HG02885 (cell line): ENCODE measurements around the gene C17orf113.
"Not testable (repeated sequence)": the region's sequence is repeated elsewhere in the genome, so short reads cannot be mapped to it uniquely, and the experiment has no call there.

Source experiments
- ATAC-seq: cut with Tn5 transposase; IDR thresholded peaks from one replicate; pipeline ENCODE4 v1.9.1; 2021; ENCODE audit warnings: mild to moderate bottlenecking; ENCODE audit not compliant: unreplicated experiment, poor library complexity

Gene C17orf113

DNA sequence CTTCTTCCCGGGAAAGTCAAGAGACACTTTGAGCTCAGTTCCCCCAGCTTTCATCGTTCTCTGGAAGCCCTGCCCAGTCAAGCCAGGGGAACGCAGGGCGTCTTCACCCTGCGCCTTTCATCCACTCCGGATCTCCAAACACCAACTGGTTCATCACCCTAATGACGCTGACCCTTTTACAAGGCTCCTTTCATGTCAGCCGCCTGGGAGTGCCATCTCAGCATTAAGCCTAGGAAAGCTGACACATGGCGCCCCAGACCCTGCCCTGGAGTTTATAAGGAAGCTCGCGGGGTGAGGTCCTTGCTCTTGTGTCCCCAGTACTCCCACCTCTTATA lies 32.6 kb downstream of the C17orf113 start:
- no peak for ATAC-seq

DNA sequence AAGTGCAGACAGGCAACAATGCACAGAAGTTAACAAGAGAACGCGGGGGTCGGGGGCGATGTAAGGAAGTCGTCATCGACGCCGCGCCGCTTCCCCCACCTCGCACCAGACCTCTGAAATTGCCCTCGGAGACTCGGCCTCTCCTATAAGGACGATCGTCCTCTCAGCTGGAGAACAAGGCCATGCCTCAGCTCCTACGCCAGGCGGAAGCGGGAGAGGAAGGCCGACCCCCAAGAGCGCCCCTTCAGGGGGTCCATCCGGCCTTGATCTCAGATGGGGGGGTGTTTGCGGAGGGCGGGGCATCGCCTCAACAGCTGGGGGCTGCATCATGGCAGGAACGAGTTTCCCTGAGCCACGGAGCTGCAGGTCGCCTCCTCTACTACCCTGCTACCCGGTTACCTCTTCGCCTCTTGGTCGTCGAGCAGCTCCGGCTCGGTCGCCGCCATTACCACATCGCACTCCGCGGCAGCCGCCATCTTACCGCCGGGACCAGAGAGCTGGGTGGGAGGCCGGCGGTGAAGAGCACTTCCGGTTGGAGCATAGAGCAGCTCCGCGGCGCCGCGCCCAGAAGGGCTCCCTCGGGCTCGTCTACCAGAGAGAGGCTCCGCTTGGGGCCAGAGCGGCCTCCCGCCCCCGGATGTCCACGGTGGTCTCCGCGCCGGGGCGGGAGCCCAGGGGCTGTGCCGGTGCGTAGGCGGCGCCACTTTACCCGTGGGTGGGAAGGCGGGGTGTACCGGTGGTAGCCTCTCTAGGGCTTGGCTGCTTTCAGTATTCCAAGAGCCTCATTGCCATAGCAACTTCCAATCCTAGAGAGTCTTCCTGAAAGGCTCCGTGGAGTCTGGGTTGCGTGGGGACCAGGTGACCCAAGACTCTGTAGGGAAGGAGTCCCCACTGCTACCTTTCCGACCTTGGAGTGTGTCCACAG lies 33.2 kb downstream of the C17orf113 start, which contains the start of gene DNAJC7:
Gene DNAJC7, minus strand, starts transcription at position 499 of the 925 bp plus-strand sequence. Its CDS starts 23 bp downstream, at position 476.
- peak; percentile 88 for ATAC-seq

DNA sequence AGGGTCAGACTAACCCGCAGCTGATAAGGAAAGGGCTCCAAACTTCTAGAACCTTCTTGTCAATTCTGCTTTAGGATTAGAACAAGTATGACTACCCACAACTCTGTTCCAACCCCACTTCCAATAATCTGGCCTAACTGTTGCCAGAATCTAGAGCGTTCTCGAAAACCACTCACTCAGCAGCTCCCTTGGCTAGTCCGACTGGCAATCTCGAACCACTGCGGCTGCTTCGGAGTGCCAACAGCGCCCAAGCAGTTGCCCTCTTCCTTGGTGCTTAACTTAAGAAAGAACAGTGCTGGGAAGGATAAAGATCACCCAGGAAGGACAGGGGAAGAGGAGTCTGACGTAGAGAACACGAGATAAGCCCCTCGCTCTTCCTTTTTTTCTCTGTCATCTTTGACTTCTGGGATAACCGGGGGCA lies 34.0 kb downstream of the C17orf113 start:
- no peak for ATAC-seq

DNA sequence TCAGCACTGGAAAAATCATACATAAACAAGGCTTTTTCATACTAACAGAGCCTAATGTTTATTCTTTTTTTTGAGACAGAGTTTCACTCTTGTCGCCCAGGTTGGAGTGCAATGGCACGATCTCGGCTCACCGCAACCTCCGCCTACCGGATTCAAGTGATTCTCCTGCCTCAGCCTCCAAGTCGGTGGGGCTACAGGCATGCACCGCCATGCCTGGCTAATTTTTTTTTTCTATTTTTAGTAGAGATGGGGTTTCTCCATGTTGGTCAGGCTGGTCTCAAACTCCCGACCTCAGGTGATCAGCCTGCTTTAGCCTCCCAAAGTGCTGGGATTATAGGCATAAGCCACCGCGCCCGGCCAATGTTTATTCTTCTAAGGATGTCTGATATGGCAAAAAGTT lies 36.7 kb downstream of the C17orf113 start:
- not testable (repeated sequence) for ATAC-seq

DNA sequence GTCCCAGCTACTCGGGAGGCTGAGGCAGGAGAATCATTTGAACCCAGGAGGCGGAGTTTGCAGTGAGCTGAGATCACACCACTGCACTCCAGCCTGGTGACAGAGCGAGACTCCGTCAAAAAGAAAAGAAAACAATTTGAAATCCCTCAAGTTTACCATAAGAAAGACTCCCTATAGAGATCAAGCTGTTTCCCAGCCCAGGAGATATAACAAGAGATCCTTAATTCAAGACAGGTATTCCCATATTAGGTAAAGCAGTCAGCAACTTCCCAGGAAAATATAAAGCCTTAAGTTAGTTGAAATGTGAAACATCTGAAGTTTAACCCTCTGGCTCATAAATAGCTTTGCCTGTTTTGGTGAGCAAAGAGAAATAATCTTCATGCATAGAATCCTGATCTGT lies 38.0 kb downstream of the C17orf113 start:
- ATAC-seq = not testable (repeated sequence)

DNA sequence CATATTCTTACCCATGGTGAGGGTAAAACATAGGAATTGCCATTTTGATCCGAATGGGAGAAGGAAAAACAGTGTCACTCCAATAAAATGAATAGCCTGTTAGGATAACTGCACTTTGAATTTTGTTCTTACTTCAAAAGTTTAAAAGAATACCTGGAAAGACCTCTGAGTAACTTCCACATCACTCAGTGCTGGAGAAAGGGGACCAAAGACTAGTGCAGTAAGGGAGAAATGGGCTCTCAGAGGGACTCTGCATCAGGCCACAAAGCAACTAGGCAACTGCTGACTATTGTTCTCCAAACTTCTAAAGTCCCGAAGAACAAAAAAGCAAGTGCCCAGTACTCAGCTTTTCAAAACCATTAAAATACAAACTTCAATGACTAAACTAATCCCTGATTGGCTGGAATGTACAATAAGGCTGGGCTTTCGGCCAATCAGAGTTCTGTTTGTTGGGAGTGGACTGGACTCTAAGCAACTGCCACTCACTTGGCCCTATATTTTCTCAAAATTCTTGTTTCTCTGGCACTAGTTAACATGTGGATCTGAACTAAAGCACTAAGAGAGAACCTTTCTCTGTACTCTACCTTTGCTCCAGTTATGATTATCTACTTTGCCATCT lies 39.4 kb downstream of the C17orf113 start:
- ATAC-seq = no peak

DNA sequence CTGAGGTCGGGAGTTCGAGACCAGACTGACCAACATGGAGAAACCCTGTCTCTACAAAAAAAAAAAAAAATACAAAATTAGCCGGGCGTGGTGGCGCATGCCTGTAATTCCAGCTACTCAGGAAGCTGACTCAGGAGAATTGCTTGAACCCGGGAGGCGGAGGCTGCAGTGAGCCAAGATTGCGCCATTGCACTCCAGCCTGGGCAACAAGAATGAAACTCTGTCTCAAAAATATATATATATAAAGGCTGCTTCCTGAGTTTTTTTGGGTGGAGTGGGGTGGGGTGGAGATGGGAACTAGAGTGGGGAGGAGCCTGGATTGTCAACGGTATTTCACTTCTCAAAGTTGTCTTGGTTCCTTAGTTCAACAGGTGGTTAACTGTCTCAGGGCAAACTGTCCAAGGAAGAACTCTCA lies 40.1 kb downstream of the C17orf113 start:
- ATAC-seq = not testable (repeated sequence)

DNA sequence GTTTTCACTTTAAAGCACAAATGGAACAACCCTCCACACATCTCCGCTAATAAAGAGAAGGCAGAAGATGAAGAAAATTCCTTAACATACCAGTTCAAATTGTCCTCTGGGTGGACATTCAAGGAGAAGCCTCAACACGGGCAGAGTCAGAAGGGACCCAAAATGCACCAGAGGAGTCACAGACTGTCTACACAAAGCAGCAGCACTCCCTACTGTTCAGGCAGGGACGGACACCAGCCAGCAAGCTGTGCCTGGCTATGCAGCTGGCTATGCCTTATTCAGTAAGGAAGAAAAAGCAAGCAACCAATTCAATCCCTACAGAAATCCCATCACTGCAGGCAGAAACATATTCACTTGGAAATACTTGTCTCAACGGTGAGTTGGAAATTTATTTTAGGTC lies 41.2 kb downstream of the C17orf113 start:
- ATAC-seq = no peak

DNA sequence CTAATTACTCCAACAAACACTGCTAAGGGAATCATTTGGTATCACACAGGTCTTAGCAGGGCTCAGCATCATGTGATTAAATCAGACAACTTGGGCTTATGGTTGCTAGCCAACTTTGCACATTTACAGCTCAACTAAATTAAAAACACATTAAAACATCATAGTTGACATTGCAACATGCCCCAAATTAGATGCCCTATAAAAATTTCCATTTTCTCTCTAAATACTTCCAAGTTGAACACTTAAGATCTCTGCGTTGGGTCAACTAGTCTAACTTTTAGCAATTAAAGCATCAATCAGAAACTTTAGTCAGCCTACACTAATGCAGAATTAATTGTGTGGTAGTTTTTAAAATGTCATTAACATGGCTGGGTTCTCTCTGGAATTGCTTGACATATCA lies 45.2 kb downstream of the C17orf113 start:
- no peak for ATAC-seq

DNA sequence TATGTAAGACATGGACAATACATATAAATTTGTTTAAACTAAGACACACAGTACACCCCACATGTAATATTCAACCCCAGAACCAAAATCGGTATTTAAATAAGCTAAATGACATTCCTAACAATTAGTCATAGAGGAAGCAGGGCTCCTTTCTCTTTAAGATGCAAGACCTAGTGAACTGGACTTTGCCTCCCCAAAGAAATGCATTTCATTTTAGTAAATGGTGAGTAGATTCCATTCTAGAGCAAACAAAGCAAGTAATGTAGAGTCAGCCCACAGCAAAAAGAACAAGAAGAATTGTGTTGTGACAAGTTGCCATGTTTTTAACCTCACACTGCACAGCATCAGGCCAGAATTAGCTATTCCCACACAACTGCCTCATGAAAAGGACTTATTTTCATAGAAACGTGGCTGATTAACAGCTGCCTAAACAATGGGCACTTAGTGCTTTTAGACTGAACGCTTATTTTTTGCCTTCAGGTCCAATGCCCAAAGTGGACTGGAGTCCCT lies 47.6 kb downstream of the C17orf113 start:
- no peak for ATAC-seq

DNA sequence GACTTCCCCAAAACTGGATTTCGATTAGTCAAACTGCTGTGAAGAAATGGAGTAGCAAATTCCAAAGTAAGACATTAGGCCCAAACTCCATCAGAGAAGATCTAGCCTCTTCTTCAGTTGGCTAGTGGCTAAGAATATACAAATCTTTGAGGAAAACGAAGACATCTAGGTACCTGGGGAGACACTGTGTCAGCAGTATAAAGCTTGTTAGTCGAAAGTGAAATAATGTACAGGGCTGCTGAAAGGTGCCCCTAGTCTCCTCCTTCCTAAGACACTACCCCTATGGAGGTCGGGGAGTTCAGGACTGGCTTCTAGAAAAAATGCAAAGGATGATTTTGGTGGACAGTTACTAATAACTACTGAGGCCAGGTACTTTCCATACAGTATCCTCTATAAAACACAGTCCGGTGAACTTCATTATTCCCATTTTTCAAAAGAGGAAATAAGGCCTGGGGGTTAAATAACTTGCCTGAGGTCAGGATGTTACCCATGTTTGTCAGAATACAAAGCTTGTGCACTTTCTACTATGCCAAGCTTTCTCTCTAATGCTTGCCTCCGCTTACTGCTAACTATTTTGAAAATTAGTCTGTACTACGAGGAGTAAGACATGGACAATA lies 48.1 kb downstream of the C17orf113 start:
- no peak for ATAC-seq

DNA sequence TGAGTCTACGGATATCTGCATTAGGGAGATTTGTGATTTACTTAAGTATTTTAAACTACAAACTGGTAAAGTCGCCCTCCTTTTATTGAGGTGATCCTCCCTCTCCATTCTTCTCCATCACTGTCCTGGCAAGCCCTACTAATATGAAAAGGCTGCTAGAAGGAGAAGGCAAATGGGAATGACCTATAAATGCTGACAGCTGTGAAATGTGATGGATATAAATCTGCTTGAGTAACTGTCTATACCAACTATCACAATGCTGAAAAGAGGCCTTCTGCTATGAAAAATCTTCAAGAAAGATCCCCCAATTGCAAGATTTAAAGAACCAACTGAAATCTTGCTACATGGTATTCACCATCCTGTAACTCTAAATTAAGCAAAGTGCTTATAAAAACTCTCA lies 48.7 kb downstream of the C17orf113 start:
- ATAC-seq = no peak

DNA sequence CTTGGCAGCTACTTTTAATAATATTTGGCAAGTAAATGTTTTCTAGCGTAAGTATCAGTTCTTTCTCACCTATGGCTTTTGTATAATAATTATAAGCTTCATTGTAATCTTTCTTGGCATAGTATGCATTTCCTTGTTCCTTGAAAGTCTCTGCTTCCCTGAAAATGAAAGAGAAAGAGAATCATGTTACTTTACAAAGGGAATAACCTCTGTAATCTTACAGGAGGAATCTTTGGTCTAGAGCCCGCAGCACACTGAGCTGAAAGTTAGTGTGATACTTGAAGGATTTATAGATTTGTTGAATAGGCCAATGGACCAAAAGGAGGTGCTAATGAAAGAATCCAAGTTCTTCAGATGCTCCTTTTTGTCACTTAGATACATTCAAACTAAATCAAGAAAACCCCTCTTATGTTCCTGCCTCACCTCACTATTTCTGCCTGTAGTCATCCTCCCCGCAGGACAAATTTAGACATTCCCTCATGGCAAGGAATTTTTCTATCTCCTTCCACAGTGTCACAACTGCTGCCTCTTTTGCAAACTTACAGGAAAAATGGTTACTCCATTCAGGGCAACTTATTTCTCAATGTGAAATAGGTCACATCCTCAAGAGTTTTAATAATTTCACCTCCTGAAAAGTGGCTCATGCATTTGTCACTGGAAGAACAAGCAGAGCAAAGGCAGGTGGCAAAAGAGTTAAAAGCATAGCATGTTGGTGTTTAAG lies 49.8 kb downstream of the C17orf113 start:
- no peak for ATAC-seq

DNA sequence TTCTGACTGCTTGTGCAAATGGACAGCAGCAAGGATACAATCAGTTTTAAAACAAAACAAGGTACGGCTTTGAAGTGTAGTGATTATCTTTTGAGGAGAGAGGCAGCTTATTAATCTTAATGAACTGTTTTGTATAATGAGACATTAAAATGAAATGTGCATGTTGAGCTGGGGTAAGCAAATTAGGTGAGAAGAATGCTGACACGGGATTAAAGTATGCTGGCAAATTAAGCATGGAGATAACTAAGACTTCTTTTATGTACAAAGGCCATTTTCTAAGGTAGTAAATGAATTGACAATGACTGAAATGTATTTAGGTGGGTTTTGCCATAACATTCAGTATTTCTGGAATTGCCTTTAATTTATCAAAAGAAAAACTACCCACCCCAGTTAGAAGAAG lies 51.9 kb downstream of the C17orf113 start:
- ATAC-seq = no peak

DNA sequence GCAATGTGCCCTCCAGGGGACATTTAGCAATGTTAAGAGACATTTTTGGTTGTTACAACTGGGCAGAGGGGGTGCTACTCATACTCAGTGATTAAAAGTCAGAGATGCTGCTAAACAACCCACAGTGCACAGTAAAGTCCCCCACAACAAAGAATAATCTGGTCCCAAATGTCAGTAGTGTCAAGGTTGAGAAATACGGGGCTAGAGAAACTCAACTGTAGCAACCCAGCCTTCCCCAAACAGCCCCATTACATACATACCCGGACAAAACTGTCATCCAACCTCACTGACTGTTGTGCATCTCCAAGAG lies 53.6 kb downstream of the C17orf113 start:
- ATAC-seq = no peak

DNA sequence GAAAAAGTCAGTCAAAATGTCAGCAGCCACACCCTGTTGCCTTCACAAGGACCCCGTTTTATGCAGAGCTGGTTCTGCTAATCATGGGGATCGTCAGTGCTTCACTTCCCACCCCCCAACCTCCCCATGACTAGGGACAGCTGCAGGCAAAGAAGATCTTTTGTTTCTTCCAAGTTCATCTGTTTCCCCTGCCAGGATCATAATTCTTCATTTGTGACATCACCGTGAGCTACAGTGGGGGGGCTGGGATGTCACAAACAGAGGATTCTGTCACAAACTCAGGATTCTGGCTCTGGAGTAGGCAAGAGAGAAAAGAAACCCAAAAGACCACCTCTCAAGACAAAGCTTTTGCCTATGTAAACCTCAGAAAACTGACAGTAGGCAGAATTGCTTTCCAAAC lies 57.8 kb downstream of the C17orf113 start:
- ATAC-seq = no peak

DNA sequence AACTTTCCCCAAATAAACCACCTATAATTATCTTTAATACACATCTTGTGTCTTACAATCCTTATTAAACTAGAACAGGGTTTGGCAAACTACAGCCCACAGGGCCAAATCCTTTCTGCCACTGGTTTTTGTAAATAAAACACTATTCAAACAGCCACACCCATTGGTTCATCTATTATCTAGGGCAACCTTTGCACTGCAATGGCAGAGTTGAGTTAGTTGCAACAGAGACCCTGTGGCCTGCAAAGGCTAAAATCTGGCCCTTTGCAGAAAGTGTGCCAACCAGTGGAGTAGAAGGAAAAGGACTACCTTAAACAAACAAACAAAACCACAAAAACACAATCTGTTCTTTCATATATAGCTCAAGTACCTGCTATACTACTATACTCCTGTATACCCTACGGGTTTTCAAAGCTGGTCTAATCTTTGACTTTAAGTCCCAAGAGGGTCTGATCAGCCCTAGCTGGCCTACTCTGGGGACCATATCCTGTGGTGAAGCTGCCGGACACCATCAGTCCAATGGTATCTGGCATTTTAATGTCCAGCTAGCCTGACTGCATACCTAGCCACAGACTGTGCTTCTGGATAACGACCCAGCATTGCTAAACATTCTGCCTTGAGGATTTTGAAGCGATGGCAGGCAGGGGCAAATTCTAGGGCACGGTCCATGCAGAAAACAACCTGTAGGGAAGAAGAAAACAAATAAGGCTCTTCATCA lies 60.5 kb downstream of the C17orf113 start:
- no peak for ATAC-seq

DNA sequence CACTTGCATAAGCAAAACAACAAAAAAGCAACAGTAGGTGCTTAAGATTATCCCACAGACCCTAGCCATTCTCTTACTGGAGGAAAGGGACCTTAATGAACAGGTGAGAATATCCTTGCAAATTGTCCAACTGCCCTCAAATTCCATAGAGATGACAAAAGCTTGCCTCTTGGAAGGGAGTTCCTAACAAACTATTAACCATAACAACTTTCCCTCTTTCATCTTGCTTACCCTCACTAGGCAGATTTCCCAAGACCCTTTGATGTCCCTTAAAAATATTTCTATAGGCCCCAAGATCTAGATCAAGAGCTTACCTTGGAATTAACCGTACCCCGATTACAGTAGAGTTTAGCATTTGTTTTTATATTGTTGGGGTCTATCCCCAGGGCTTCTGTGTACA lies 62.0 kb downstream of the C17orf113 start:
- no peak for ATAC-seq
